Measurements from ENCODE around the gene EMILIN3.

- TF ChIP-seq, protein P1, sequence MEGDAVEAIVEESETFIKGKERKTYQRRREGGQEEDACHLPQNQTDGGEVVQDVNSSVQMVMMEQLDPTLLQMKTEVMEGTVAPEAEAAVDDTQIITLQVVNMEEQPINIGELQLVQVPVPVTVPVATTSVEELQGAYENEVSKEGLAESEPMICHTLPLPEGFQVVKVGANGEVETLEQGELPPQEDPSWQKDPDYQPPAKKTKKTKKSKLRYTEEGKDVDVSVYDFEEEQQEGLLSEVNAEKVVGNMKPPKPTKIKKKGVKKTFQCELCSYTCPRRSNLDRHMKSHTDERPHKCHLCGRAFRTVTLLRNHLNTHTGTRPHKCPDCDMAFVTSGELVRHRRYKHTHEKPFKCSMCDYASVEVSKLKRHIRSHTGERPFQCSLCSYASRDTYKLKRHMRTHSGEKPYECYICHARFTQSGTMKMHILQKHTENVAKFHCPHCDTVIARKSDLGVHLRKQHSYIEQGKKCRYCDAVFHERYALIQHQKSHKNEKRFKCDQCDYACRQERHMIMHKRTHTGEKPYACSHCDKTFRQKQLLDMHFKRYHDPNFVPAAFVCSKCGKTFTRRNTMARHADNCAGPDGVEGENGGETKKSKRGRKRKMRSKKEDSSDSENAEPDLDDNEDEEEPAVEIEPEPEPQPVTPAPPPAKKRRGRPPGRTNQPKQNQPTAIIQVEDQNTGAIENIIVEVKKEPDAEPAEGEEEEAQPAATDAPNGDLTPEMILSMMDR (IDR thresholded peaks at IDR 0.05), result no peak
- TF ChIP-seq EP300 (IDR thresholded peaks at IDR 0.05), result no peak
- no peak for TF ChIP-seq POLR2A (IDR thresholded peaks at IDR 0.05)
These were observed 25.0 kb upstream of the EMILIN3 start for GRCh38 chr20:41391587-41392001.
